Upper lobe of left lung (tissue), 6 donors: ENCODE results near the gene ZFAND6. TPM values are rescaled to one million over a fixed set of nuclear protein-coding genes. Genes with fewer than 3 reads are reported as not detected.

Experiments used
- ATAC-seq, 2 donors: fragments of 200-7000 bp; cut with Tn5 transposase; one replicate each; pipeline ENCODE4 v1.9.1; 2022; ENCODE audit warnings: mild to moderate bottlenecking in 2 of 2, moderate library complexity in 2 of 2; ENCODE audit not compliant: low FRiP score in 2 of 2
- DNase-seq, 2 donors: peaks; one replicate each; pipeline ENCODE4 v3.0.0-alpha.2; 2019 to 2020
- H3K27ac ChIP-seq, 4 donors: fragments of 200-600 bp; sonication (generic); one replicate each; pipeline ENCODE4 v1.5.1; 2016 to 2019
- H3K27me3 ChIP-seq, 4 donors: fragments of 200-600 bp; sonication (generic); one replicate each; pipeline ENCODE4 v1.5.1; 2017 to 2019
- H3K36me3 ChIP-seq, 4 donors: fragments of 200-600 bp; sonication (generic); one replicate each; pipeline ENCODE4 v1.5.1; 2016 to 2019
- H3K4me1 ChIP-seq, 4 donors: fragments of 200-600 bp; sonication (generic); one replicate each; pipeline ENCODE4 v1.5.1; 2018 to 2019
- H3K4me3 ChIP-seq, 4 donors: fragments of 200-600 bp; sonication (generic); one replicate each; pipeline ENCODE4 v1.5.1; 2017 to 2019; ENCODE audit warnings: mild to moderate bottlenecking in 2 of 4, moderate library complexity in 1 of 4
- H3K9me3 ChIP-seq, 4 donors: fragments of 200-600 bp; sonication (generic); one replicate each; pipeline ENCODE4 v1.5.1; 2018 to 2019
- EP300 ChIP-seq, 4 donors: sonication (generic); formaldehyde crosslinking; IDR thresholded peaks; one replicate each; pipeline ENCODE4 v1.5.1; 2017; ENCODE audit warnings: antibody characterized with exemption in 4 of 4, control low read depth in 2 of 4
- POLR2A ChIP-seq, 4 donors: fragments of 450-650 bp; IDR thresholded peaks; one replicate each; pipeline ENCODE4 v1.5.1; 2016 to 2017; ENCODE audit warnings: antibody characterized with exemption in 4 of 4, mild to moderate bottlenecking in 2 of 4
- POLR2AphosphoS5 ChIP-seq, 2 donors: sonication (generic); formaldehyde crosslinking; IDR thresholded peaks; one replicate each; pipeline ENCODE4 v1.5.1; 2017; ENCODE audit warnings: antibody characterized with exemption in 2 of 2
- WGBS, 2 donors: methylation state at CpG; one replicate each; pipeline ENCODE4 v1.1.5; 2017 to 2018; 5-methylcytosine and 5-hydroxymethylcytosine counted together
- small RNA-seq, 4 donors: library from RNA; depleted of rRNA; stranded (forward); fragments of <200 nt; gene quantifications; one replicate each; pipeline ENCODE3, GENCODE V24; 2016
- total RNA-seq, 6 donors: library from RNA; depleted of rRNA in 4 of 6; stranded (reverse); fragments of >200 nt in 4 of 6; gene quantifications; one replicate each; pipeline versions ENCODE4 v1.1.0 to v1.2.1, GENCODE V29; 2016 to 2021
- TF ChIP-seq, protein P1 (sequence below), 6 experiments: fragments of 450-650 bp in 4 of 6; fragments of 200-600 bp in 2 of 6; sonication (generic) in 2 of 6; IDR thresholded peaks; one replicate each; pipeline ENCODE4 v1.5.1; 2016 to 2019; ENCODE audit warnings: antibody characterized with exemption in 6 of 6
- donor health status: DM: no; HTN: no; CAD: no; lungs with moderate emphysema.
- donor health status: DM: no; HTN: yes; CAD: no; lungs with severe emphysema.

Gene ZFAND6
- total RNA-seq, 6 donors from 2014 or later, result 36.7 to 151 (median 70.5) TPM

GRCh38 chr15:80186066-80186465 lies 126.6 kb downstream of the ZFAND6 start:
- TF ChIP-seq EP300 (IDR thresholded peaks at IDR 0.05), result no peak
- TF ChIP-seq, protein P1, sequence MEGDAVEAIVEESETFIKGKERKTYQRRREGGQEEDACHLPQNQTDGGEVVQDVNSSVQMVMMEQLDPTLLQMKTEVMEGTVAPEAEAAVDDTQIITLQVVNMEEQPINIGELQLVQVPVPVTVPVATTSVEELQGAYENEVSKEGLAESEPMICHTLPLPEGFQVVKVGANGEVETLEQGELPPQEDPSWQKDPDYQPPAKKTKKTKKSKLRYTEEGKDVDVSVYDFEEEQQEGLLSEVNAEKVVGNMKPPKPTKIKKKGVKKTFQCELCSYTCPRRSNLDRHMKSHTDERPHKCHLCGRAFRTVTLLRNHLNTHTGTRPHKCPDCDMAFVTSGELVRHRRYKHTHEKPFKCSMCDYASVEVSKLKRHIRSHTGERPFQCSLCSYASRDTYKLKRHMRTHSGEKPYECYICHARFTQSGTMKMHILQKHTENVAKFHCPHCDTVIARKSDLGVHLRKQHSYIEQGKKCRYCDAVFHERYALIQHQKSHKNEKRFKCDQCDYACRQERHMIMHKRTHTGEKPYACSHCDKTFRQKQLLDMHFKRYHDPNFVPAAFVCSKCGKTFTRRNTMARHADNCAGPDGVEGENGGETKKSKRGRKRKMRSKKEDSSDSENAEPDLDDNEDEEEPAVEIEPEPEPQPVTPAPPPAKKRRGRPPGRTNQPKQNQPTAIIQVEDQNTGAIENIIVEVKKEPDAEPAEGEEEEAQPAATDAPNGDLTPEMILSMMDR (IDR thresholded peaks at IDR 0.05), result no peak
- TF ChIP-seq POLR2AphosphoS5 (IDR thresholded peaks at IDR 0.05), result no peak
- TF ChIP-seq POLR2A (IDR thresholded peaks at IDR 0.05), result no peak
- no peak for ATAC-seq
- H3K4me3 ChIP-seq, result no peak overlapping the region
- DNase-seq, result no peak
- H3K4me1 ChIP-seq, result peaks cover 0 to 10% (median 5%) of the 10 kb centered on the region in 4 donors
- H3K27ac ChIP-seq, result no peak overlapping the region
- H3K27me3 ChIP-seq, result no peaks in the 10 kb centered on the region
- H3K36me3 ChIP-seq, result peaks cover 0 to 47% (median 33%) of the 10 kb centered on the region in 4 donors
- 86 to 95% methylated on average over 4 to 7 of the region's 7 CpGs for WGBS, 2 donors
- H3K9me3 ChIP-seq, result no peaks in the 10 kb centered on the region

DNA sequence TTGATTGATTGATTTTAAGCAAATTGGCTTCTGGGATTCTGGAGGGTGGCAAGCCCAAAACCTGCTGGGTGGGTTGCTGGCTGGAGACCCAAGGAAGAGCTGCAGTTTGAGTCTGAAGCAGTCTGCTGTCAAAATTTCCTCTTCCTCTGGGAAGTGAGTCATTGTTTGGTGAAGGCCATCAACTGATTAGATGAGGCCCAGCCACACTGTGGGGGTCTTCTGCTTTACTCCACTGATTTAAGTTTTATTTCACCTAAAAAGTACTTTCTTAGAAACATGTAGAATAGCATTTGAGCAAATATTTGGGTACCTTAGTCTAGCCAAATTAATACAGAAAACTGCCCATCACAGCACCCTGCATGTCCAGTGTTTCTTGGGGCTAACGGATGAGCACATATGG lies 127.1 kb downstream of the ZFAND6 start:
- 100% methylated on average over 1 of the region's 1 CpG for WGBS, 2 donors
- no peak for ATAC-seq

More for the DNA sequence above, 127.1 kb downstream of the ZFAND6 start:
- no peaks in the 10 kb centered on the region for H3K27me3 ChIP-seq
- DNase-seq, result no peak
- H3K4me1 ChIP-seq, result peaks cover 0 to 10% (median 5%) of the 10 kb centered on the region in 4 donors
- H3K36me3 ChIP-seq, result peaks cover 0 to 42% (median 29%) of the 10 kb centered on the region in 4 donors
- no peaks in the 10 kb centered on the region for H3K9me3 ChIP-seq
- H3K4me3 ChIP-seq, result no peak overlapping the region
- no peak overlapping the region for H3K27ac ChIP-seq
- TF ChIP-seq, protein P1 (IDR thresholded peaks at IDR 0.05), result no peak
- TF ChIP-seq POLR2AphosphoS5 (IDR thresholded peaks at IDR 0.05) (no peak), POLR2A (IDR thresholded peaks at IDR 0.05) (no peak), EP300 (IDR thresholded peaks at IDR 0.05) (no peak)

Small RNA genes lying within 50 kb of the gene (small RNA-seq; reads per million reads assigned to genes)
- 0 reads per million in 4 donors for gene RF00017

Other genes starting within 250 kb of the ZFAND6 start
- gene MTHFS, start 162.7 kb upstream of the ZFAND6 start, total RNA-seq, result 10 to 100 TPM; 15.0 to 60.8 (median 33.8) TPM
- gene BCL2A1, start 88.5 kb upstream of the ZFAND6 start, total RNA-seq, result 10 to 100 TPM; 11.5 to 81.9 (median 43.7) TPM
- 10 to 100 TPM; 14.0 to 46.1 (median 34.5) TPM for gene FAH, start 93.3 kb downstream of the ZFAND6 start, total RNA-seq
- gene CTXND1, start 192.5 kb downstream of the ZFAND6 start, total RNA-seq, result 1 to 10 TPM in 4 of 6 donors, under 1 TPM in 2; 0.10 to 4.1 (median 1.1) TPM